RCC 7860 (cell line): ENCODE results near the gene IL3.

Experiments used
- DNase-seq: peaks from one replicate; pipeline ENCODE4 v3.0.0-alpha.2; 2015; ENCODE audit warnings: low spot score
- FAIRE-seq: peaks from 2 replicates; lab custom pipeline; 2012; peaks lifted over from hg19 to GRCh38; lab: Jason Lieb, UNC

Gene IL3

GRCh38 chr5:132060501-132061161 is at the start of gene IL3:
IL3 (plus strand) TSS chr5:132060655; CDS start chr5:132060707, 52 bp downstream.
- FAIRE-seq = no peak
- no peak for DNase-seq

GRCh38 chr5:132010989-132011621 is 49.4 kb upstream of the IL3 start:
- no peak for DNase-seq
- FAIRE-seq = no peak

GRCh38 chr5:132011622-132012343 is 48.7 kb upstream of the IL3 start, which contains the start of gene ACSL6:
ACSL6 (minus strand) TSS chr5:132011658; CDS start chr5:132011553, 105 bp downstream.
- no peak for FAIRE-seq
- no peak for DNase-seq

- no peak for FAIRE-seq
Measured at GRCh38 chr5:132012371-132013005, 48.0 kb upstream of the IL3 start.

GRCh38 chr5:132013006-132013689 is 47.3 kb upstream of the IL3 start:
- no peak for FAIRE-seq

More at GRCh38 chr5:132012371-132013005, 48.0 kb upstream of the IL3 start:
- no peak for DNase-seq

GRCh38 chr5:132013711-132014110 is 46.7 kb upstream of the IL3 start:
- DNase-seq (no peak), FAIRE-seq (no peak)

More at GRCh38 chr5:132013006-132013689, 47.3 kb upstream of the IL3 start:
- DNase-seq = no peak

GRCh38 chr5:132016721-132017250 is 43.7 kb upstream of the IL3 start:
- DNase-seq = no peak

GRCh38 chr5:132017316-132017715 is 43.1 kb upstream of the IL3 start:
- no peak for FAIRE-seq

More at GRCh38 chr5:132016721-132017250, 43.7 kb upstream of the IL3 start:
- FAIRE-seq = no peak

GRCh38 chr5:132017738-132018625 is 42.5 kb upstream of the IL3 start:
- no peak for FAIRE-seq
- DNase-seq = no peak

More at GRCh38 chr5:132017316-132017715, 43.1 kb upstream of the IL3 start:
- no peak for DNase-seq

- DNase-seq = no peak
- no peak for FAIRE-seq
Measured at GRCh38 chr5:132019337-132019736, 41.1 kb upstream of the IL3 start.

- no peak for DNase-seq
- FAIRE-seq = no peak
Measured at GRCh38 chr5:132019857-132020555, 40.4 kb upstream of the IL3 start.

- no peak for DNase-seq
- FAIRE-seq = no peak
Measured at GRCh38 chr5:132020568-132021339, 39.7 kb upstream of the IL3 start.

- DNase-seq = no peak
Measured at GRCh38 chr5:132021654-132022053, 38.8 kb upstream of the IL3 start.

GRCh38 chr5:132022737-132023136 is 37.7 kb upstream of the IL3 start:
- no peak for FAIRE-seq
- no peak for DNase-seq

More at GRCh38 chr5:132021654-132022053, 38.8 kb upstream of the IL3 start:
- FAIRE-seq = peak; percentile 7

- DNase-seq = no peak
- no peak for FAIRE-seq
Measured at GRCh38 chr5:132023258-132024116, 37.0 kb upstream of the IL3 start.

- FAIRE-seq (no peak), DNase-seq (no peak)
Measured at GRCh38 chr5:132024117-132024435, 36.4 kb upstream of the IL3 start.

GRCh38 chr5:132024789-132025402 is 35.6 kb upstream of the IL3 start:
- FAIRE-seq (no peak), DNase-seq (no peak)
